ENCODE measurements around the gene CD46.

The CD46 gene

GRCh38 chr1:207812778-207813511 lies 61.1 kb downstream of the CD46 start:
- Histone ChIP-seq H2BK120ac (ENCODE audit: low read depth, low read length) (no peak overlapping the region), H3K4ac (ENCODE audit: low read length) (no peak overlapping the region), H2AFZ (ENCODE audit: low read length) (no peak overlapping the region), H3K9ac (ENCODE audit: low read depth, low read length, poor library complexity) (no peak overlapping the region), H2BK15ac (ENCODE audit: low read length) (no peak overlapping the region), H4K91ac (ENCODE audit: low read depth, low read length, poor library complexity) (no peak overlapping the region), H3K4me2 (ENCODE audit: insufficient read depth, low read length, poor library complexity, severe bottlenecking) (no peak overlapping the region), H3K14ac (ENCODE audit: low read length) (no peak overlapping the region), H3K4me3 (ENCODE audit: low read length in 2 of 2) (no peak overlapping the region), H3K27ac (replicated peaks; ENCODE audit: low read length) (no peak overlapping the region), H3K18ac (ENCODE audit: low read length) (no peak overlapping the region), H4K8ac (ENCODE audit: low read depth, low read length) (no peak overlapping the region), H2BK12ac (ENCODE audit: low read length) (no peak overlapping the region), H3K79me1 (ENCODE audit: low read depth, low read length) (no peaks in the 10 kb centered on the region), H3K9me3 (replicated peaks in 1 of 2; ENCODE audit: control insufficient read depth in 2 of 2, insufficient read depth in 1 of 2, low read depth in 1 of 2, low read length in 2 of 2) (no peaks in the 10 kb centered on the region), H3K27me3 (ENCODE audit: control insufficient read depth in 3 of 3, insufficient read depth in 3 of 3, low read depth in 1 of 3, low read length in 3 of 3) (no peaks in the 10 kb centered on the region), H2AK5ac (ENCODE audit: low read depth, low read length) (no peak overlapping the region), H3K4me1 (ENCODE audit: control insufficient read depth in 2 of 2, insufficient read depth in 1 of 2, low read depth in 1 of 2, low read length in 2 of 2) (no peaks in the 10 kb centered on the region), H3K23ac (ENCODE audit: low read depth, low read length, poor library complexity) (peak overlapping the region; percentile 89), H3K36me3 (replicated peaks in 1 of 2; ENCODE audit: control insufficient read depth in 2 of 2, insufficient read depth in 2 of 2, low read length in 2 of 2) (peaks cover 0 to 86% of the 10 kb centered on the region in 2 donors), H2BK5ac (ENCODE audit: low read length) (no peak overlapping the region)
- DNase-seq (ENCODE audit: low spot score) = no peak
- WGBS, 2 donors (ENCODE audit: extremely low coverage in 2 of 2, insufficient read length in 2 of 2, insufficient replicate concordance in 1 of 2) = no CpG with 5 or more reads among the region's 10 CpGs

- no peak overlapping the region for H3K18ac ChIP-seq (ENCODE audit: low read length)
- no peak overlapping the region for H2AFZ ChIP-seq (ENCODE audit: low read length)
- H3K23ac ChIP-seq (ENCODE audit: low read depth, low read length, poor library complexity) = peak overlapping the region; percentile 89
Measured at GRCh38 chr1:207813512-207813881, 61.6 kb downstream of the CD46 start.

GRCh38 chr1:207813946-207814345 lies 62.1 kb downstream of the CD46 start:
- no peak overlapping the region for H2BK120ac ChIP-seq (ENCODE audit: low read depth, low read length)
- WGBS, 2 donors (ENCODE audit: extremely low coverage in 2 of 2, insufficient read length in 2 of 2, insufficient replicate concordance in 1 of 2) = no CpG with 5 or more reads among the region's 3 CpGs
- H3K4me3 ChIP-seq (ENCODE audit: low read length in 2 of 2) = no peak overlapping the region
- no peak overlapping the region for H3K18ac ChIP-seq (ENCODE audit: low read length)
- no peaks in the 10 kb centered on the region for H3K27me3 ChIP-seq (ENCODE audit: control insufficient read depth in 3 of 3, insufficient read depth in 3 of 3, low read depth in 1 of 3, low read length in 3 of 3)
- H2BK5ac ChIP-seq (ENCODE audit: low read length) = no peak overlapping the region
- no peaks in the 10 kb centered on the region for H3K9me3 ChIP-seq (replicated peaks in 1 of 2; ENCODE audit: control insufficient read depth in 2 of 2, insufficient read depth in 1 of 2, low read depth in 1 of 2, low read length in 2 of 2)
- no peak overlapping the region for H3K4me2 ChIP-seq (ENCODE audit: insufficient read depth, low read length, poor library complexity, severe bottlenecking)
- no peak overlapping the region for H3K27ac ChIP-seq (replicated peaks; ENCODE audit: low read length)
- H3K36me3 ChIP-seq (replicated peaks in 1 of 2; ENCODE audit: control insufficient read depth in 2 of 2, insufficient read depth in 2 of 2, low read length in 2 of 2) = peaks cover 0 to 76% of the 10 kb centered on the region in 2 donors
- H3K79me1 ChIP-seq (ENCODE audit: low read depth, low read length) = no peaks in the 10 kb centered on the region
- H3K14ac ChIP-seq (ENCODE audit: low read length) = no peak overlapping the region
- H2BK15ac ChIP-seq (ENCODE audit: low read length) = no peak overlapping the region
- no peak for DNase-seq (ENCODE audit: low spot score)
- no peak overlapping the region for H3K9ac ChIP-seq (ENCODE audit: low read depth, low read length, poor library complexity)
- no peak overlapping the region for H4K91ac ChIP-seq (ENCODE audit: low read depth, low read length, poor library complexity)
- no peak overlapping the region for H4K8ac ChIP-seq (ENCODE audit: low read depth, low read length)
- H2AK5ac ChIP-seq (ENCODE audit: low read depth, low read length) = no peak overlapping the region
- H3K4ac ChIP-seq (ENCODE audit: low read length) = no peak overlapping the region
- no peak overlapping the region for H3K23ac ChIP-seq (ENCODE audit: low read depth, low read length, poor library complexity)
- no peak overlapping the region for H2AFZ ChIP-seq (ENCODE audit: low read length)
- H2BK12ac ChIP-seq (ENCODE audit: low read length) = no peak overlapping the region
- H3K4me1 ChIP-seq (ENCODE audit: control insufficient read depth in 2 of 2, insufficient read depth in 1 of 2, low read depth in 1 of 2, low read length in 2 of 2) = no peaks in the 10 kb centered on the region

More at GRCh38 chr1:207813512-207813881, 61.6 kb downstream of the CD46 start:
- H3K27ac ChIP-seq (replicated peaks; ENCODE audit: low read length) = no peak overlapping the region
- H2BK5ac ChIP-seq (ENCODE audit: low read length) = no peak overlapping the region
- H3K4me1 ChIP-seq (ENCODE audit: control insufficient read depth in 2 of 2, insufficient read depth in 1 of 2, low read depth in 1 of 2, low read length in 2 of 2) = no peaks in the 10 kb centered on the region
- no peak overlapping the region for H2BK12ac ChIP-seq (ENCODE audit: low read length)
- H3K14ac ChIP-seq (ENCODE audit: low read length) = no peak overlapping the region
- no peak overlapping the region for H2BK15ac ChIP-seq (ENCODE audit: low read length)
- no peak overlapping the region for H4K8ac ChIP-seq (ENCODE audit: low read depth, low read length)
- H3K9ac ChIP-seq (ENCODE audit: low read depth, low read length, poor library complexity) = peak overlapping the region; percentile 7
- H4K91ac ChIP-seq (ENCODE audit: low read depth, low read length, poor library complexity) = no peak overlapping the region
- no peaks in the 10 kb centered on the region for H3K27me3 ChIP-seq (ENCODE audit: control insufficient read depth in 3 of 3, insufficient read depth in 3 of 3, low read depth in 1 of 3, low read length in 3 of 3)
- no peak for DNase-seq (ENCODE audit: low spot score)
- H2BK120ac ChIP-seq (ENCODE audit: low read depth, low read length) = no peak overlapping the region
- no peak overlapping the region for H3K4me2 ChIP-seq (ENCODE audit: insufficient read depth, low read length, poor library complexity, severe bottlenecking)
- H3K36me3 ChIP-seq (replicated peaks in 1 of 2; ENCODE audit: control insufficient read depth in 2 of 2, insufficient read depth in 2 of 2, low read length in 2 of 2) = peaks cover 0 to 81% of the 10 kb centered on the region in 2 donors
- no CpG with 5 or more reads among the region's 3 CpGs for WGBS, 2 donors (ENCODE audit: extremely low coverage in 2 of 2, insufficient read length in 2 of 2, insufficient replicate concordance in 1 of 2)
- H3K9me3 ChIP-seq (replicated peaks in 1 of 2; ENCODE audit: control insufficient read depth in 2 of 2, insufficient read depth in 1 of 2, low read depth in 1 of 2, low read length in 2 of 2) = no peaks in the 10 kb centered on the region
- no peak overlapping the region for H3K4me3 ChIP-seq (ENCODE audit: low read length in 2 of 2)
- no peak overlapping the region for H3K4ac ChIP-seq (ENCODE audit: low read length)
- H3K79me1 ChIP-seq (ENCODE audit: low read depth, low read length) = no peaks in the 10 kb centered on the region
- H2AK5ac ChIP-seq (ENCODE audit: low read depth, low read length) = no peak overlapping the region

GRCh38 chr1:207814469-207814868 lies 62.6 kb downstream of the CD46 start:
- Histone ChIP-seq H3K4me1 (ENCODE audit: control insufficient read depth in 2 of 2, insufficient read depth in 1 of 2, low read depth in 1 of 2, low read length in 2 of 2) (no peaks in the 10 kb centered on the region), H3K23ac (ENCODE audit: low read depth, low read length, poor library complexity) (no peak overlapping the region)

More at GRCh38 chr1:207814469-207814868, 62.6 kb downstream of the CD46 start:
- no peak overlapping the region for H2AFZ ChIP-seq (ENCODE audit: low read length)
- no peak overlapping the region for H3K27ac ChIP-seq (replicated peaks; ENCODE audit: low read length)
- no peaks in the 10 kb centered on the region for H3K79me1 ChIP-seq (ENCODE audit: low read depth, low read length)
- no peak overlapping the region for H3K14ac ChIP-seq (ENCODE audit: low read length)
- no peaks in the 10 kb centered on the region for H3K9me3 ChIP-seq (replicated peaks in 1 of 2; ENCODE audit: control insufficient read depth in 2 of 2, insufficient read depth in 1 of 2, low read depth in 1 of 2, low read length in 2 of 2)
- no peak overlapping the region for H2BK120ac ChIP-seq (ENCODE audit: low read depth, low read length)
- peaks cover 0 to 74% of the 10 kb centered on the region in 2 donors for H3K36me3 ChIP-seq (replicated peaks in 1 of 2; ENCODE audit: control insufficient read depth in 2 of 2, insufficient read depth in 2 of 2, low read length in 2 of 2)
- H2BK12ac ChIP-seq (ENCODE audit: low read length) = no peak overlapping the region
- H3K4ac ChIP-seq (ENCODE audit: low read length) = no peak overlapping the region
- DNase-seq (ENCODE audit: low spot score) = no peak
- H3K4me3 ChIP-seq (ENCODE audit: low read length in 2 of 2) = no peak overlapping the region
- no peak overlapping the region for H4K91ac ChIP-seq (ENCODE audit: low read depth, low read length, poor library complexity)
- H2AK5ac ChIP-seq (ENCODE audit: low read depth, low read length) = no peak overlapping the region
- no peaks in the 10 kb centered on the region for H3K27me3 ChIP-seq (ENCODE audit: control insufficient read depth in 3 of 3, insufficient read depth in 3 of 3, low read depth in 1 of 3, low read length in 3 of 3)
- WGBS, 2 donors (ENCODE audit: extremely low coverage in 2 of 2, insufficient read length in 2 of 2, insufficient replicate concordance in 1 of 2) = no CpG with 5 or more reads among the region's 4 CpGs
- H4K8ac ChIP-seq (ENCODE audit: low read depth, low read length) = no peak overlapping the region
- H3K4me2 ChIP-seq (ENCODE audit: insufficient read depth, low read length, poor library complexity, severe bottlenecking) = no peak overlapping the region
- H2BK15ac ChIP-seq (ENCODE audit: low read length) = no peak overlapping the region
- no peak overlapping the region for H3K9ac ChIP-seq (ENCODE audit: low read depth, low read length, poor library complexity)
- no peak overlapping the region for H3K18ac ChIP-seq (ENCODE audit: low read length)
- no peak overlapping the region for H2BK5ac ChIP-seq (ENCODE audit: low read length)
